Right kidney (tissue), 1 donor: ENCODE results near the gene LLGL1.
"Not testable (repeated sequence)": the region's sequence is repeated elsewhere in the genome, so short reads cannot be mapped to it uniquely, and the experiment has no call there.

Experiments used
- DNase-seq: peaks from one replicate; pipeline ENCODE4 v3.0.0-alpha.2; 2016

Gene LLGL1

GRCh38 chr17:18191236-18191667 is 34.2 kb upstream of the LLGL1 start:
- no peak for DNase-seq

GRCh38 chr17:18191967-18192366 is 33.5 kb upstream of the LLGL1 start:
- no peak for DNase-seq

DNA sequence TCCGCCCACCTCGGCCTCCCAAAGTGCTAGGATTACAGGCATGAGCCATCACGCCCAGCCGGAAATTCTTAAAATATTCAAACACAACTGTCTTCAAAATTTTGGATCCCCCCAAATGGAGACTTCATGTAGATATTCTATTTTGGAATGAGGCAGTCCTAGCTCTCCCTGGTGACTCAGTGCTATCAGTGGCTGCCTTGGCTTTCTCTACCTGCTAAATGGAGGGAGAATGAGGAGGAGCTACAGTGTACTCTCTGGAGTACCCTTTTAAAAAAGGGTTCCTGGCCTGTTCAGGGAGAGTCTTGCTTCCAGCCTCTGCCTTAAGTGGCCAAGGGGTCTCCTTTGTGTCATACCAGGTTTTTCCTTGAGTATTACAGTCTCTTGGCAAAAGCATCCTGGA is 31.0 kb upstream of the LLGL1 start:
- no peak for DNase-seq

DNA sequence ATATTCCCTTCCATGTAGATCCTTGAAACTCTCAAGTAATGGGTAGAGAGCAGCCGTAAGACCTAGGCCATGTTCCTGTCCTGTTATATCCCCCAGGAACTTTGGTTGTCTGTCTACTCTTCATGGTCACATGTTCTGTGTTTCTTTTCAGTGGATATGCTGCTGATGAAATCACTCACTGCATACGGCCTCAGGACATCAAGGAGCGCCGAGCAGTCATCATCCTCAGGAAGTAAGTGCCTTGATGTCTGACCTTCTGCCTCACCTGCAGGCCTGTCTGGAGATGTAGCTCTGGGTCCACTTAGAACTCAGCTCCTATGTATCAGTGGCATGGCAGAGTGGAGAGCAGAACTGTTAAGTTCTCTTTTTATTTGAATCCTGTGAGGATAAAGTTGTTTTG is 30.6 kb upstream of the LLGL1 start:
- no peak for DNase-seq

GRCh38 chr17:18195246-18195645 is 30.2 kb upstream of the LLGL1 start:
- DNase-seq = no peak

DNA sequence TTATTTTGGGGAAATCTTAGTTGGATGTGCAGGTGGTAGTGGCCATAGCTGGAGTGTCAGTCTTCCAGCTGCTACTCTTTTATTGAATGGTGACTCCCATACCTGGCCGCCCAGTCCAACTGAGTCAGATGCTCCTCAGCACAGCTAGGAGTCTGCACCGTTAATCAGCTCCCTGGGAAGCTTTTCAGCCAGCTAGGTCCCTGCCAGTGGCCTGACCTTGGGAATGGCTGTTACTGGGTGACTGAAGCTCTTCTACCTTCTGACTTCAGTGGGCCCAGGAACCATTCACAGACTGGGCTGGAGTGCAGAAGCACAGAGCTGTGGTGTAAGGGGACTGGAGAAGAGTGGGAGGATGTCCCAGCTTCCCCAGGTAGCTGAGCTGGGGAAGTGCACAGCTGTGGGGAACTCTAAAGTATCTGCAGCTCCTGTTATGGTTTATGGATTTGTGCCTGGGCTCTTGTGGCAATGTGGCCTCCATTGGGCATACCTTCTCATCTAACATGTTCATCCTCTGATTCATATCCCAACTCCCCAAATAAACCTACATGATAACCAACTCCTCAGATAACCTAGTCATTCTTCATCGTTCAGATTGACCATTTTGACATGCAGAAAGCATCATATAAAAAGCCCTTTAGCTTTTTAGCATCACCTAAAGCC is 27.8 kb upstream of the LLGL1 start:
- no peak for DNase-seq

DNA sequence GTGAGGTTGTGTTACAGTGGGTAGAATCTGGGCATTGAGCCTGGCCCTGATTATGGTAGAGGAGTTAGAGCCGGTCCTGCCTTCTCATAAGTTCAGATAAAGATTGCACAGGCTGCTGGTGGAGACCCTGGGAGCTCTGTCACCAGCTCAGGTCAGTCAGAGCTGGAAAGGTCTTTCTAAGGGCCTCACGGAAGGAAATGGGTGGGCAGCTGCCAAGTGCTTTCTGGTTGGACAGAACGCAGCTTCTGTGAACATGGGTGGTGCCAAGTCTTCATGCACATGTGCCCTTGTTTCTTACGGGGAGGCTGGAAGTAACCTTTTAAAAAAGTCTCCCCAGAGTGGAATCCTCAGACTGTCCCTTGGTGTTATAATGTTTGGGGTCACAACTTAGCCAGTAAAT is 26.9 kb upstream of the LLGL1 start:
- DNase-seq = no peak

DNA sequence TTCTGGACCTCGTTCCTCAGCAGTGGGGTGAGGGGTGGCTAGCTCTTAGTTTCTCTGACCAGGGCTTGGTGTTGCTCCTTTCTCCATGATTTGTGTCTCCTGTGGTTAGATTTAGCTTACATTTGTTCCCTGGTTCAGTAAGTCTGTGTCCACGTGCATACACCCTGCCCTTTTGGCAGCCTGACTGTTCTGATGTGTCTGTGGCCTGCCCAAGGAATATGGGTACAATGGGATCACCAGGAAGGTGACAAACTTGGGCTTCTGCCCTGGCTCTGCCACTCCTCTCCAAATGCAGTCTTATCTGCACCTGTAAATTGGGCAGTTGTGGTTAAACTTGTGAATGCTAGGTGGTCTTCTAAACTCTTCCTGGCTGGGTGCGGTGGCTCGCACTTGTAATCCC is 24.3 kb upstream of the LLGL1 start:
- DNase-seq = no peak

DNA sequence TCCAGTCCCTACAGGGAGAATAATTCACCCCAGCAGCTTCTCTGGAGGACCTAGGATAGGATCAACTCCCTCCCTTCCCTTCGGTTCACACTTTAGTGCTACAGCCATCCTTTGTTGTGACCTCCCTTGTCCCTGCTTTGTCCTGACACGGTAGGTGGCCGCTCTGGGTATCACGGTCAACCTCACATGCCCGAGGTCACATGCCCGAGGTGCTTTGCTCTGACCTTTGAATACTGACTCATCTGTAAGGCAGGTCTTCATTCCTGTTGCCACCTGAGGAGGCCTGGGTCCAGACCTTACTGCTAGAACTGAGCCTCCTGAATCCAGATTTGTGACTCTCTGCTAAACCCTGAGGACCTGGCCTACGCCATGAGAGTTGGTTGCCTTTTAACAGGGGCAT is 22.1 kb upstream of the LLGL1 start:
- no peak for DNase-seq

GRCh38 chr17:18205861-18206260 is 19.6 kb upstream of the LLGL1 start:
- no peak for DNase-seq

- DNase-seq = no peak
Observed at GRCh38 chr17:18206962-18207361, 18.5 kb upstream of the LLGL1 start.

- DNase-seq = no peak
Observed at GRCh38 chr17:18208092-18208491, 17.3 kb upstream of the LLGL1 start.

DNA sequence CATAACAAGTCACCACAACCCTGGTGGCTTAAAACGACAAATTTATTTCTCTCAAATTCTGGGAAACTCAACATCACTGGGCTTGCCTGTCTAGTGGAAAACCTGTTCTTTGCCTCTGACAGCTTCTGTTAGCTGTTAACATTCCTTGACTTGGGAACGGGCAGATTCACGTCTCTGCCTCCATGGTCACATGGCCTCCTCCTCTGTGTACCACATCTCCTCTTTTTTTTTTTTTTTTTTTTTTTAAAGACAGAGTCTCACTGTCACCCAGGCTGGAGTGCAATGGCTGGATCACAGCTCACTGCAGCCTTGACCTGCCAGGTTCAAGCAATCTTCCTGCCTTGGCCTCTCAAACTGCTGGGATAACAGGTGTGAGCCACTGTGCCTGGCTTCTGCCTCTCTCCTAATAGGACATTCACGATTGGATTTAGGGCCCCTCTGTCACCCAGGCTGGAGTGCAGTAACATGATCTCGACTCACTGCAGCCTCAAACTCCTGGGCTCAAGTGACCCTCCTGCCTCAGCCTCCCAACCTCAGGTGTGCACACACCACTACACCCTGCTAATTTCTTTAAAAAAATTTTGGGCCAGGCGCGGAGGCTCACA is 11.7 kb upstream of the LLGL1 start:
- DNase-seq = no peak

GRCh38 chr17:18216906-18217305 is 8.5 kb upstream of the LLGL1 start:
- DNase-seq = not testable (repeated sequence)

GRCh38 chr17:18217412-18218015 is 7.9 kb upstream of the LLGL1 start:
- peak; percentile 53 for DNase-seq

GRCh38 chr17:18218756-18219415 is 6.5 kb upstream of the LLGL1 start:
- no peak for DNase-seq

DNA sequence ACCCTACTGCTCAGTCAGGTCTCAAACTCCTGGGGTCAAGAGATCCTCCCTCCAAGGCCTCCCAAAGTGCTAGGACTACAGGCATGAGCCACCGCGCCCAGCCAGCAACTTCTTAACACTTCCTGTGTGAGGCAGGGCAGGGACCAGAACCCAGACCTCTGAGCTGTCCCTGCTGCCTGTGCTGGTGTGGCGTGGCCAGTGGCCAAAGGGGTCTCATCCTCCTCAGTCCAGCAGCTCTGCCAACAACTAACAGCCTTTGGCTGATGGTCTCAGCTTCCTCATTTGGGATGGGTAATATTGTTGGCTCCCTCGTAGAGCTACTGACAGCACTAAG is 1.4 kb upstream of the LLGL1 start:
- DNase-seq = no peak

- DNase-seq = peak; percentile 37
Observed at GRCh38 chr17:18224387-18225120, 881 bp upstream of the LLGL1 start.

DNA sequence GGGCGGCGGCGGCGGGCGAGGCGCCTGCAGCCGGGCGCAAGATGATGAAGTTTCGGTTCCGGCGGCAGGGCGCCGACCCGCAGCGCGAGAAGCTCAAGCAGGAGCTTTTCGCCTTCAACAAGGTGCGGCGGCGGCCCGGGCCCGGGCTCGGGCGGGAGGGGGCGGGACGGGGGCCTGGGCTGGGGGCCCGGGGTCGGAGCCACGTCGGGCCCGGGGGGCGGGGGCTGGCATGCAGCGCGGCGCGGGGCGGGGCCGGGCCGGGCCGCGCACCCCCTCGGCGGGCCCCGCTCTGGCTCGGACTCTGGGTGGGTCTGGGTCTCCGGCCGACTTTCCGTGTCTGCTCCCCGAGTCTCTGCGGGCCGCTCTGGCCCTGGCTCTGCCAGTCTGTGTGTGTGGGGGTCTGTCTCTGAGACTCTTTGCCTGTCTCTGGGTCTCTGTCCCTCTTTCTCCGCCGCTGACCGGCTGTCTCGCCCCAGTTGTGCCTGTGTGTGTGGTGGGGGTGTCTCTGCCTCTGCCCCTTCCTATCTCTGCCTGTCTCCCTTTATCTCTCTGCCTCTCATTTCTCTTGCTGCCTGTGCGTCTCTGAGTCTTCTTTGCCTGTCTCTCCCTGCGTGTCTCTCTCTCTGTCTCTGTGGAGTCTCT is 328 bp downstream of the LLGL1 start:
- DNase-seq = peak; percentile 70

GRCh38 chr17:18226284-18226945 is 980 bp downstream of the LLGL1 start:
- DNase-seq = no peak

GRCh38 chr17:18227635-18228034 is 2.2 kb downstream of the LLGL1 start:
- no peak for DNase-seq

GRCh38 chr17:18228176-18228682 is 2.8 kb downstream of the LLGL1 start:
- DNase-seq = no peak
